Measurements from ENCODE around the gene NOL3.

- TF ChIP-seq CTCF (IDR thresholded peaks at IDR 0.05; ENCODE audit: low read length) (no peak), EZH2phosphoT487 (IDR thresholded peaks at IDR 0.05; ENCODE audit: low read length) (no peak)
Measured at GRCh38 chr16:67158637-67159600, 11.4 kb upstream of the NOL3 start.
